Endothelial cell of umbilical vein (primary cell): ENCODE measurements around the gene APIP. TPM values are rescaled to one million over a fixed set of nuclear protein-coding genes. Genes with fewer than 3 reads are reported as not detected.

Source experiments
- BruUV-seq: library from RNA; stranded (reverse); fragments of 400-500 nt; replicated peaks from 2 replicates; lab custom pipeline; 2021; lab: Mats Ljungman, UMichigan
- CTCF ChIA-PET: fragments of 300-600, 350-600 bp; sonication (Branson Sonifier 250); formaldehyde crosslinking; loops from one replicate; lab custom pipeline; 2021; ENCODE audit warnings: antibody characterized with exemption, inconsistent platforms; lab: Charles Lee
- POLR2A ChIA-PET: fragments of 300-600, 350-600 bp; sonication (Branson Sonifier 250); formaldehyde crosslinking; loops from one replicate; lab custom pipeline; 2021; ENCODE audit warnings: antibody characterized with exemption, inconsistent platforms; lab: Charles Lee
- DNase-seq: peaks from one replicate; pipeline ENCODE4 v3.0.0-alpha.2; 2011; ENCODE audit warnings: low read depth, low spot score
- FAIRE-seq: peaks from 2 replicates; lab custom pipeline; 2011; peaks lifted over from hg19 to GRCh38; lab: Jason Lieb, UNC
- H2AFZ ChIP-seq: 2 replicates; pipeline ENCODE4 v1.6.0; 2012; ENCODE audit warnings: low read depth, low read length, control low read depth, inconsistent platforms
- H3K27ac ChIP-seq: 2 replicates; pipeline ENCODE4 v1.5.1; 2011; ENCODE audit warnings: low read depth, mild to moderate bottlenecking, control low read depth, low read length, moderate library complexity; ENCODE audit not compliant: insufficient read depth
- H3K27me3 ChIP-seq, 2 experiments: 2 replicates each; pipeline versions ENCODE4 v1.6.0 to v1.6.1; 2011; ENCODE audit warnings: low read length in 2 of 2, mixed read lengths in 1 of 2; ENCODE audit not compliant: control insufficient read depth in 2 of 2, insufficient read depth in 2 of 2
- H3K36me3 ChIP-seq, 2 experiments: 2 replicates in 1 of 2; 3 replicates in 1 of 2; pipeline ENCODE4 v1.5.1; 2011; ENCODE audit warnings: low read length in 2 of 2, mild to moderate bottlenecking in 1 of 2, moderate library complexity in 1 of 2; ENCODE audit not compliant: control insufficient read depth in 2 of 2, insufficient read depth in 2 of 2; ENCODE audit errors: extremely low read depth in 1 of 2
- H3K4me1 ChIP-seq: 3 replicates; pipeline ENCODE4 v1.5.1; 2011; ENCODE audit warnings: mild to moderate bottlenecking, low read length; ENCODE audit not compliant: control insufficient read depth, insufficient read depth; ENCODE audit errors: extremely low read depth
- H3K4me2 ChIP-seq: 2 replicates; pipeline ENCODE4 v1.6.1; 2011; ENCODE audit warnings: low read length, control low read depth, mixed read lengths; ENCODE audit not compliant: insufficient read depth
- H3K4me3 ChIP-seq, 3 experiments: fragments of 200-600 bp in 1 of 3; sonication (generic), shearing (Covaris generic) in 1 of 3; replicated peaks in 1 of 3; 2 replicates each; pipeline ENCODE4 v1.5.1; 2011 to 2016; ENCODE audit warnings: control low read depth in 3 of 3, low read length in 3 of 3, mild to moderate bottlenecking in 2 of 3, inconsistent platforms in 1 of 3, low read depth in 1 of 3, moderate library complexity in 1 of 3; ENCODE audit not compliant: insufficient read depth in 1 of 3
- H3K79me2 ChIP-seq: 2 replicates; pipeline ENCODE4 v1.6.0; 2012; ENCODE audit warnings: low read length, inconsistent platforms; ENCODE audit not compliant: control insufficient read depth, insufficient read depth
- H3K9ac ChIP-seq: replicated peaks from 2 replicates; pipeline ENCODE3; 2011; ENCODE audit warnings: low read length, control low read depth; ENCODE audit not compliant: insufficient read depth; ENCODE audit errors: extremely low read depth
- H3K9me1 ChIP-seq: replicated peaks from 3 replicates; pipeline ENCODE4 v1.6.0; 2011; ENCODE audit warnings: mild to moderate bottlenecking, low read length; ENCODE audit not compliant: control insufficient read depth, insufficient read depth; ENCODE audit errors: extremely low read depth
- H3K9me3 ChIP-seq: replicated peaks from 2 replicates; pipeline ENCODE4 v1.5.1; 2012; ENCODE audit warnings: low read length, inconsistent platforms; ENCODE audit not compliant: control insufficient read depth, insufficient read depth
- H4K20me1 ChIP-seq: replicated peaks from 2 replicates; pipeline ENCODE3; 2011; ENCODE audit warnings: mild to moderate bottlenecking, low read length; ENCODE audit not compliant: control insufficient read depth, insufficient read depth; ENCODE audit errors: extremely low read depth
- EZH2 ChIP-seq: IDR thresholded peaks from 2 replicates; pipeline ENCODE4 v1.6.1; 2012; ENCODE audit warnings: borderline replicate concordance, low read depth, mild to moderate bottlenecking, moderate library complexity, low read length, inconsistent platforms; ENCODE audit not compliant: severe bottlenecking
- FOS ChIP-seq: IDR thresholded peaks from 2 replicates; pipeline ENCODE4 v1.6.1; 2011; ENCODE audit warnings: mild to moderate bottlenecking, low read length, moderate library complexity, borderline replicate concordance; ENCODE audit not compliant: insufficient read depth
- GATA2 ChIP-seq: IDR thresholded peaks from 2 replicates; pipeline ENCODE4 v1.7.0; 2011; ENCODE audit warnings: low read depth, mild to moderate bottlenecking, moderate library complexity, mixed read lengths, low read length; ENCODE audit not compliant: insufficient read length, insufficient read depth
- JUN ChIP-seq: IDR thresholded peaks from 2 replicates; pipeline ENCODE4 v1.6.1; 2011; ENCODE audit warnings: borderline replicate concordance, low read depth; ENCODE audit not compliant: insufficient read length, insufficient read depth
- MYC ChIP-seq: IDR thresholded peaks from one replicate; pipeline ENCODE4 v1.6.1; 2011; ENCODE audit warnings: mild to moderate bottlenecking, low read depth, low read length
- POLR2A ChIP-seq: IDR thresholded peaks from 2 replicates; pipeline ENCODE4 v1.6.1; 2012; ENCODE audit warnings: low read depth, mild to moderate bottlenecking, control low read depth, low read length
- POLR2AphosphoS5 ChIP-seq: IDR thresholded peaks from 2 replicates; pipeline ENCODE4 v1.6.1; 2012; ENCODE audit warnings: low read depth, mild to moderate bottlenecking, control low read depth, low read length, moderate library complexity; ENCODE audit not compliant: insufficient read depth
- dilution Hi-C: fragments of 300-500 bp; cut with MboI; formaldehyde crosslinking; loops from one replicate; pipeline ENCODE4 v1.15.0; 2019; ENCODE audit warnings: low sequenced_read_pairs; ENCODE audit not compliant: extremely low pct_ligation_motif_present
- intact Hi-C: fragments of 100-400 bp; cut with micrococcal nuclease; formaldehyde crosslinking; loops from one replicate; pipeline ENCODE4 v1.10.0; 2022
- polyA plus RNA-seq, 4 experiments: library from polyadenylated mRNA; depleted of rRNA in 3 of 4; stranded (reverse) in 3 of 4; unstranded in 1 of 4; fragments of >200 nt; gene quantifications; 2 replicates each; pipeline versions ENCODE4 v1.2.1 to v1.2.3, GENCODE V29; 2011 to 2012; ENCODE audit warnings: missing spikeins in 1 of 4
- total RNA-seq: library from RNA; stranded (reverse); gene quantifications from 2 replicates; pipeline ENCODE4 v1.2.3, GENCODE V29; 2021
- TF ChIP-seq, protein P1 (sequence below): IDR thresholded peaks from 2 replicates; pipeline ENCODE4 v1.6.1; 2011; ENCODE audit not compliant: insufficient read depth, insufficient read length
- TF ChIP-seq, protein P2 (sequence below), 2 donors: IDR thresholded peaks; 1 replicate in 1 of 2; 2 replicates in 1 of 2; pipeline ENCODE4 v1.5.1; 2011; ENCODE audit warnings: low read length in 2 of 2, mild to moderate bottlenecking in 2 of 2, moderate library complexity in 2 of 2, control low read depth in 1 of 2, inconsistent platforms in 1 of 2, low read depth in 1 of 2; ENCODE audit not compliant: insufficient read depth in 1 of 2; ENCODE audit errors: extremely low read depth in 1 of 2

APIP gene
- total and polyA plus RNA-seq, 2 donors (not counting 3 experiments of a cell fraction or from before 2014, with no cell fraction given), result 10.0 to 26.9 TPM

DNA sequence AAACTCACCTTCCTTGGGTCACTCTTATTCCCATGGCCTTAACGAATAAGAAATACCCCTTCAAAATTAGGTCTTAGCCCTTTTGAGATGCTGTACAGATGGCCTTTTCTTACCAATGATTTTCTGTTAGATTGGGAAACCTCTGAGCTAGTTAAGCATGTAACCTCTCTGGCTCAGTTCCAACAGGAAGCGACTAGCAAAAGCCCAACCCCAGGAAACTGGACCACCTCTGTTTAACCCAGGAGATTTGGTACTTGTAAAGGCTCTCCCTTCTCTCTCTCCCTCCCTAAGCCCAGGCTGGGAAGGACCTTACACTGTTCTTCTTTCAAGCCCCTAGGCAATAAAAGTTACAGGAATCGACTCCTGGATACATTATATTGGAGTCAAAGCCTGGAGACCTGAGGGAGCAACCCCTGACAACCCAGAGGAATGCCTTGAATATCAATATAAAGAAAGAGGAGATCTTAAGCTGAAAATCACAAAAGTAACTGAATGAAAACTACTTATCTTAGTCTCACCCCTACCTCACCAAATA, 11.7 kb downstream of the APIP start:
- no peak overlapping the region for H3K4me3 ChIP-seq
- H3K9me3 ChIP-seq, result no peaks in the 10 kb centered on the region
- no peak for TF ChIP-seq EZH2
- TF ChIP-seq MYC, result no peak
- TF ChIP-seq, protein P1, sequence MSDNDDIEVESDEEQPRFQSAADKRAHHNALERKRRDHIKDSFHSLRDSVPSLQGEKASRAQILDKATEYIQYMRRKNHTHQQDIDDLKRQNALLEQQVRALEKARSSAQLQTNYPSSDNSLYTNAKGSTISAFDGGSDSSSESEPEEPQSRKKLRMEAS, result no peak
- no peak for TF ChIP-seq FOS
- TF ChIP-seq, protein P2, sequence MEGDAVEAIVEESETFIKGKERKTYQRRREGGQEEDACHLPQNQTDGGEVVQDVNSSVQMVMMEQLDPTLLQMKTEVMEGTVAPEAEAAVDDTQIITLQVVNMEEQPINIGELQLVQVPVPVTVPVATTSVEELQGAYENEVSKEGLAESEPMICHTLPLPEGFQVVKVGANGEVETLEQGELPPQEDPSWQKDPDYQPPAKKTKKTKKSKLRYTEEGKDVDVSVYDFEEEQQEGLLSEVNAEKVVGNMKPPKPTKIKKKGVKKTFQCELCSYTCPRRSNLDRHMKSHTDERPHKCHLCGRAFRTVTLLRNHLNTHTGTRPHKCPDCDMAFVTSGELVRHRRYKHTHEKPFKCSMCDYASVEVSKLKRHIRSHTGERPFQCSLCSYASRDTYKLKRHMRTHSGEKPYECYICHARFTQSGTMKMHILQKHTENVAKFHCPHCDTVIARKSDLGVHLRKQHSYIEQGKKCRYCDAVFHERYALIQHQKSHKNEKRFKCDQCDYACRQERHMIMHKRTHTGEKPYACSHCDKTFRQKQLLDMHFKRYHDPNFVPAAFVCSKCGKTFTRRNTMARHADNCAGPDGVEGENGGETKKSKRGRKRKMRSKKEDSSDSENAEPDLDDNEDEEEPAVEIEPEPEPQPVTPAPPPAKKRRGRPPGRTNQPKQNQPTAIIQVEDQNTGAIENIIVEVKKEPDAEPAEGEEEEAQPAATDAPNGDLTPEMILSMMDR (IDR thresholded peaks at IDR 0.05; ENCODE audit: extremely low read depth in 1 of 2, insufficient read depth in 1 of 2, low read depth in 1 of 2, low read length in 2 of 2), result no peak
- no peak for TF ChIP-seq POLR2AphosphoS5
- no peak for TF ChIP-seq POLR2A
- no peak for TF ChIP-seq JUN
- TF ChIP-seq GATA2, result no peak
- no TSS peak for BruUV-seq
- no peak for DNase-seq
- ChIA-PET POLR2A (no interaction called here), CTCF (no interaction called here)
- H3K27ac ChIP-seq, result no peak overlapping the region
- H3K4me2 ChIP-seq, result no peak overlapping the region
- no peaks in the 10 kb centered on the region for H3K79me2 ChIP-seq
- intact Hi-C loops (no loop called here), dilution Hi-C loops (no loop called here)
- no peaks in the 10 kb centered on the region for H4K20me1 ChIP-seq
- H3K4me1 ChIP-seq, result peaks cover 5% of the 10 kb centered on the region
- no peak overlapping the region for H3K9ac ChIP-seq
- FAIRE-seq, result peak; percentile 40
- no peaks in the 10 kb centered on the region for H3K9me1 ChIP-seq
- H3K36me3 ChIP-seq, result no peaks in the 10 kb centered on the region
- H2AFZ ChIP-seq, result no peak overlapping the region
- no peaks in the 10 kb centered on the region for H3K27me3 ChIP-seq
